HG03442 (cell line): ENCODE measurements around the gene CORO7.

Source experiments
- ATAC-seq: cut with Tn5 transposase; IDR thresholded peaks from one replicate; pipeline ENCODE4 v1.9.1; 2021; ENCODE audit warnings: mild to moderate bottlenecking, moderate library complexity; ENCODE audit not compliant: unreplicated experiment

CORO7 gene

GRCh38 chr16:4385789-4386450 lies 30.5 kb downstream of the CORO7 start:
- no peak for ATAC-seq

- ATAC-seq, result no peak
Observed at GRCh38 chr16:4385066-4385788, 31.2 kb downstream of the CORO7 start.

GRCh38 chr16:4384509-4384942 lies 31.9 kb downstream of the CORO7 start:
- no peak for ATAC-seq

GRCh38 chr16:4383591-4384444 lies 32.6 kb downstream of the CORO7 start:
- no peak for ATAC-seq

GRCh38 chr16:4382795-4383357 lies 33.5 kb downstream of the CORO7 start:
- ATAC-seq, result no peak

GRCh38 chr16:4381935-4382794 lies 34.2 kb downstream of the CORO7 start:
- no peak for ATAC-seq

- no peak for ATAC-seq
Observed at GRCh38 chr16:4381072-4381934, 35.1 kb downstream of the CORO7 start.

GRCh38 chr16:4380119-4381063 lies 36.0 kb downstream of the CORO7 start:
- no peak for ATAC-seq

- ATAC-seq, result no peak
Observed at GRCh38 chr16:4378999-4379690, 37.3 kb downstream of the CORO7 start.

GRCh38 chr16:4378161-4378666 lies 38.2 kb downstream of the CORO7 start:
- ATAC-seq, result no peak

- ATAC-seq, result no peak
Observed at GRCh38 chr16:4377573-4378154, 38.7 kb downstream of the CORO7 start.

- ATAC-seq, result no peak
Observed at GRCh38 chr16:4376893-4377572, 39.4 kb downstream of the CORO7 start.

GRCh38 chr16:4376126-4376892 lies 40.1 kb downstream of the CORO7 start:
- no peak for ATAC-seq

- ATAC-seq, result no peak
Observed at GRCh38 chr16:4375717-4376116, 40.7 kb downstream of the CORO7 start.

- ATAC-seq, result no peak
Observed at GRCh38 chr16:4373909-4374742, 42.3 kb downstream of the CORO7 start.
